ENCODE data around the gene PPM1H.
A peak's percentile ranks its signal among the peaks of the same experiment; 100 is the strongest.

PPM1H gene

DNA sequence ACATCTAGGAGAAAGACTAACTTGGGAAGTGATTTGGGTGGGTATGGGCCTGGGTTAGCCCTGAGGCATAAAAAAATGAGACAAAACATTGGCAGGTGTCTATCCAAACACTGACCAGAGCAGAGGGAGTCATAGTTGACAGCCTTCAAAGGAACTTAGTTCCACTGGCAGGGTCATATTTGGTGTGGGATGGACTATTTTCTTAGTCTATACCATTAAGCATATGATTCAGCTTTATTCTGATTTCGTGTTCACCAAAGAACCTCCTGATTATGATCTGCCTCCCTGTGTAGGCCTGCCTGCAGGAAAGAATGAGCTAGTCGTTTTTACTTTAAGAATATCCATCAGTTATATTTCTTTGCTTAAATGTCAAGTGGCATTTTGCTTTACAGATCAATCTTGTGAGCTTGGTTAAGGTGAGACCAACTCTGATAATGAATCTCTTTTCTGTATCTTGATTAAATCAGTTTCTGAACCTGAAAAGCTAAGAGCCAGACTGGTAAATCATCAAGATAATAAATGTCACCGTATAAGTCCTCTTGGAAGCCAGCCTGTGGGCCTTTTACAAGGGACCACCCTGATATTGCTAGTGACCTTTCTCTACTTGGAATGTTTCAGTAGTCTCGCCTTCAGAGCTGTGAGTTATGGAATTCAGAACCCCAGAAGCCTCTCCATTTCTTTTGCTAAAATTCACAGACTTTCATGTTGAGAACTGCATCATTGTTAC lies 285.4 kb downstream of the PPM1H start:
- H3K4me3 ChIP-seq (replicated peaks; ENCODE audit: low read depth, low read length): no peak overlapping the region
- TF ChIP-seq, protein P1, sequence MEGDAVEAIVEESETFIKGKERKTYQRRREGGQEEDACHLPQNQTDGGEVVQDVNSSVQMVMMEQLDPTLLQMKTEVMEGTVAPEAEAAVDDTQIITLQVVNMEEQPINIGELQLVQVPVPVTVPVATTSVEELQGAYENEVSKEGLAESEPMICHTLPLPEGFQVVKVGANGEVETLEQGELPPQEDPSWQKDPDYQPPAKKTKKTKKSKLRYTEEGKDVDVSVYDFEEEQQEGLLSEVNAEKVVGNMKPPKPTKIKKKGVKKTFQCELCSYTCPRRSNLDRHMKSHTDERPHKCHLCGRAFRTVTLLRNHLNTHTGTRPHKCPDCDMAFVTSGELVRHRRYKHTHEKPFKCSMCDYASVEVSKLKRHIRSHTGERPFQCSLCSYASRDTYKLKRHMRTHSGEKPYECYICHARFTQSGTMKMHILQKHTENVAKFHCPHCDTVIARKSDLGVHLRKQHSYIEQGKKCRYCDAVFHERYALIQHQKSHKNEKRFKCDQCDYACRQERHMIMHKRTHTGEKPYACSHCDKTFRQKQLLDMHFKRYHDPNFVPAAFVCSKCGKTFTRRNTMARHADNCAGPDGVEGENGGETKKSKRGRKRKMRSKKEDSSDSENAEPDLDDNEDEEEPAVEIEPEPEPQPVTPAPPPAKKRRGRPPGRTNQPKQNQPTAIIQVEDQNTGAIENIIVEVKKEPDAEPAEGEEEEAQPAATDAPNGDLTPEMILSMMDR (IDR thresholded peaks at IDR 0.05; ENCODE audit: low read length, missing control alignments): no peak
- no peak for DNase-seq (ENCODE audit: low read depth)

DNA sequence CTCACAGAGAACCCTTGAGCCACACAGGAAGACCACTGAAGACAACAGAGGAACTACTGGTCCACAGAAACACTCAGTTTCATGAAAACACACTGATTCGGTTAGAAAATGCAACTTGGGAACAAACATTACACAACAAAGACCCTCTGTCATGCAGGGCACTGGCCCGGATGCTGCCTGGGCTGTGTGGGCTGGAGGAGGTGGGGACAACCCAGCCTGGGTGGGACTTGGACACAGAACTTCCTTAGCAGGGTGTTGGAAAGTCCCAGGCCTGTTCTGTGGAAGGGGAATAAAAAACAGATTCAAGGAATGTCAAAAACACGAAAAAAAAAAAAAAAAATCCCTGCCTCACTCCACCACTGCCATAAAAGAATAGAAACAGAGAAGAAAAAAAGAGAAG lies 287.4 kb downstream of the PPM1H start:
- TF ChIP-seq, protein P1 (IDR thresholded peaks at IDR 0.05; ENCODE audit: low read length, missing control alignments): no peak
- no peak overlapping the region for H3K4me3 ChIP-seq (replicated peaks; ENCODE audit: low read depth, low read length)
- DNase-seq (ENCODE audit: low read depth): peak; percentile 71

DNA sequence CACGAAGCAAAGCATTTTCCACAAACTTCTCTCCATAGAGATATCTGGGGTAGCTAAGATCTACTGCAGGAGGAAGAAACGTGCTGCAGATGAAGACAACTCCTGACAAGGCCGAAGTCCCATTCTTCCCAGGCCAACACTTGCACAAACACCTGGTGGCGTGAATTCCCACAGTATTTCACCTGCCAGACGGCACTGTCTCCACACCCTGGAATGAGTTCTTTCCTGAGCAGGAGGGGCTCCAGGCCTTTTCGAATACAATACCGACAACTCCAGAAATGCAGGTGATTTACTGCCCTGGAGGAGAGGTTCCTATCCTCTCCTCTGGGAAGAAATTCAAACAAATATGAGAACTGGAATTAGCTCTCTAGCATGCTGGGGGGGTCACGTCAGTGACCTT lies 288.4 kb downstream of the PPM1H start:
- TF ChIP-seq, protein P1 (IDR thresholded peaks at IDR 0.05; ENCODE audit: low read length, missing control alignments): no peak
- DNase-seq (ENCODE audit: low read depth): no peak
- H3K4me3 ChIP-seq (replicated peaks; ENCODE audit: low read depth, low read length): no peak overlapping the region

DNA sequence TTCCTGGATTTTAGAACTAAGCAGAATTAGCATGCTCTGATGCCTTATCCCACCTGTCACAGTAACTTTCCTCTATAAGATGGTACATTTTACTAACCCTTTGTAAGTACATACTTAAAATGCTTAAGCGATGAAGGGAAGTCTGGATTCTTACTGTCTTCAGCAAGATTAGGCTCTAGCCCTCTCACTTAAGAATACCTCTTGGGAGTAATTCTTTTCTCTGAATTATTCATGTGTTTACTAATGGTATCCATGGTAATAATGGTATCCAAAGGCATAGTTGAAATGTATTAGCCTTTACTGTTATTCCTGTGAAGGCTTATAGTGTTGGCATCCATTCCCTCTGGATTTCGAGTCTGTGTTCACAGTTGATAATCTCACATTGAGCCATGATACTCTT lies 291.5 kb downstream of the PPM1H start:
- no peak for DNase-seq (ENCODE audit: low read depth)
- no peak overlapping the region for H3K4me3 ChIP-seq (replicated peaks; ENCODE audit: low read depth, low read length)
- TF ChIP-seq, protein P1 (IDR thresholded peaks at IDR 0.05; ENCODE audit: low read length, missing control alignments): no peak

DNA sequence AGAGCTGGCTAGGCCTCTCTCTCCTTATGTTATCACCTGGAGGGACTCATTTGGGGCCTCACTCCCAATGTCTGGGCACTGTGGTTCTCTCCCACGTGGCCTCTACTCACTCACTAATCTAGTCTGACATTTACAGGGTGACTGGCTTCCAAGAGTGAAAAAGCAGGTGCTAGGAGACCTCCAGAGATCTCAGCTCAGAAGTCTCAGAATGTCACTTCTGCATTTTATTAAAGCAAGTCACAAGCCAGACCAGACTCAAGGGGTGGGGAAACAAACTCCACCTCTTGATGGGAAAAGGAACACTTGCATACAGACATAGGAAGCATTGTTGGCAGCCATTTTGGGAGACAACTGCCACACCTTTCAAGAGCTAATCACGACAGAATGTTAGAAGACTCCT lies 292.5 kb downstream of the PPM1H start:
- DNase-seq (ENCODE audit: low read depth): no peak
- no peak overlapping the region for H3K4me3 ChIP-seq (replicated peaks; ENCODE audit: low read depth, low read length)
- TF ChIP-seq, protein P1 (IDR thresholded peaks at IDR 0.05; ENCODE audit: low read length, missing control alignments): no peak

DNA sequence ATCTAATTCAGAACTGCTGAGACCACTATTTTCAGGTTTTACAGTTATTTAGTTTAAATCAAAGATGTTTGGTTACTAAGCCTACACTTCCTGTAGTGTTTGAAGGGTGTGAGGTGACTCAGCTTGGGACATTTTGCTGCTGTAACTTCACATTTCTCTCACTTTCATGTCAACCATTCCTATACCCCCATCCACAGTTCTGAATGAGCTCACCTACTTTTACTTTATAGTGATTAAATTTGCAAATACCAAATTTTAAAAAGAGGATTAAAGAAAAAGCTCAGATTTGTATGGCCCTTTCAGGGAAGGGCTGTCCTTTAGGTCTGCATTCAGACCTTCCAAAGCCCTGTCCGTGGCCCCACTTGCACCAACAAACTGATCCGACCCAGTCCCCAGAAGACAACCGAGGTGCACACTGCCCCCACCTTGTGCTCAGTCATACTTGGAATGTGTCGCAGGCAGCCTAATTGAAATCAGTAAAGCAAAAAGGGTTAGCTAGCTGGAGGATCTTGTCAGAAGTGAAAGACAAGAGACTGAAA lies 294.0 kb downstream of the PPM1H start:
- H3K4me3 ChIP-seq (replicated peaks; ENCODE audit: low read depth, low read length): no peak overlapping the region
- TF ChIP-seq, protein P1 (IDR thresholded peaks at IDR 0.05; ENCODE audit: low read length, missing control alignments): no peak

DNA sequence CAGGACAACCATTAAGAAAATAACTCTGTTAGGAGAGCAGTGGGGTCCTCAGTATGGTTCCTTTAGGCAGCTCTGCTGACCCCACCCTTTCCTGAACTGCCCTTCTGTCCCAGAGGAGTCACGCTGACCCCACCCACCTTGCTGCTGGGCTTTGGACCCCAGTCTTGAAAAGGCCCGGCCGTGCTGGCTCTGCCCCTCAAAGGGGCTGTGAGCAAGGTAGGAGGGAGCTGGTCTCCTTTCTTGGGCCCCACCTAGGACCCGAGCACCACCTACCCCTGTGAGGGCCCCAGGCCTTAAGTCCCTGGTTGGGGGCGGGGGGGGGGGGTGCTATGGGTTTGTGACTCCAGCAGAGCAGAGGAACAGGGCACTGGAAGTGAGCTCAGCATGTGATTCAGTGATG lies 297.3 kb downstream of the PPM1H start:
- no peak overlapping the region for H3K4me3 ChIP-seq (replicated peaks; ENCODE audit: low read depth, low read length)

More for the DNA sequence above, 294.0 kb downstream of the PPM1H start:
- DNase-seq (ENCODE audit: low read depth): peak; percentile 54

More for the DNA sequence above, 297.3 kb downstream of the PPM1H start:
- no peak for DNase-seq (ENCODE audit: low read depth)
- TF ChIP-seq, protein P1 (IDR thresholded peaks at IDR 0.05; ENCODE audit: low read length, missing control alignments): no peak

Data from fibroblast of pulmonary artery (primary cell).